Raji (cell line): ENCODE data around the gene SIAH1.
A peak's percentile ranks its signal among the peaks of the same experiment; 100 is the strongest.

ENCODE experiments used
- POLR2A ChIP-seq: IDR thresholded peaks from 2 replicates; pipeline ENCODE4 v1.6.1; 2011; ENCODE audit warnings: low read depth, low read length, control low read depth; ENCODE audit not compliant: insufficient read depth

The SIAH1 gene

DNA sequence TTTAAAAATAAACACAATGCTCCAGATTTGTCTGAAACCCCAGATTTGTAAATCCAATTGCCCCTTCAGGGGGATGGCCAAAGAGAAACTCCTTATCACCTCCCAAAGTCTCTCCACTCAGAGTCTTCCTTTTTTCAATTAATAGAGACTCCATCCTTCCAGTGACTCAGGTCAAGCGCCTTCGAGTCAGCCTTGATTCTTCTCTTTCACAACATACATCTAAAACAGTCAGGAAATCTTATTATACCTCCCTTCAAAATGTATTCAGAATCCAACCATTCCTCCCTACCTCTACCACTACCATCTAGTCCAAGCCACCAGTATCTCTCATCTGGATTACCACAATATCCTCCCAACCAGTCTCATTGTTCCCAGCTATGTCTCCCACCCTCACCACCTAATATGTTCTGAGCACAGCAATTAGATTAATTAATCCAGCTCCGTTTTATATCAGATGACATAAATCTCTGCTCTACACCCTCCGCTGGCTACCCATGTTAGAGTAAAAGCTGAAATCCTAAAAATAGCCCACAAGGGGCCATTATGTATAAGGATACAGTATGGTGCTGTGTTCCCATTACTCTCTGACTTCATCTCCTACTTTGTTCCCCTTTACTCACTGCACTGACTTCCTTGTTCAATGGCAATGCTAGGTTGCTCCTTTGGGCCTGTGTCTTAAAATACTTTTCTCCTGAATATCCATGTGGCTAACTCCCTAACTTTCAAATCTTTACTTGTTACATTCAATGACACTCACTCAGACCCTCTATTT lies 11.8 kb downstream of the SIAH1 start:
- TF ChIP-seq POLR2A, result no peak

GRCh38 chr16:48372744-48373143 lies 12.5 kb downstream of the SIAH1 start:
- TF ChIP-seq POLR2A, result no peak

DNA sequence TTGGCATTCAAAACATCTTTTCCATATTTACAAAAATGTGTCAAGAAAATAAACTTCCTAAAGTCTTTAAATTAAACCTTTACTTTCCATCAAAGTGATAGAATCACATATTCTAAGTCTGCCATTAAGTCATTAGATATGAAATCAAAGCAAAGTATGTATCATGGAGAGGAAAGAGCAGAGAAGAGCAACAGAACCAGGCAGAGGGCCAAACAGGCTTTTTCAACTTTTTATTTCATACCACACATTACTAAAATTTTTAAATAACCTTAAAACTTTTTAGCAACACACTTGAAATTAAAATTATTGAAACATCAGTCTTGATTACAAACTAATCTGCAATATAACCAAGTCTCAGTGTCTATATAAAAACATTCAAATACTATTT lies 13.8 kb downstream of the SIAH1 start:
- no peak for TF ChIP-seq POLR2A

GRCh38 chr16:48370229-48370628 lies 15.0 kb downstream of the SIAH1 start:
- no peak for TF ChIP-seq POLR2A

GRCh38 chr16:48369765-48370164 lies 15.4 kb downstream of the SIAH1 start:
- TF ChIP-seq POLR2A, result no peak

DNA sequence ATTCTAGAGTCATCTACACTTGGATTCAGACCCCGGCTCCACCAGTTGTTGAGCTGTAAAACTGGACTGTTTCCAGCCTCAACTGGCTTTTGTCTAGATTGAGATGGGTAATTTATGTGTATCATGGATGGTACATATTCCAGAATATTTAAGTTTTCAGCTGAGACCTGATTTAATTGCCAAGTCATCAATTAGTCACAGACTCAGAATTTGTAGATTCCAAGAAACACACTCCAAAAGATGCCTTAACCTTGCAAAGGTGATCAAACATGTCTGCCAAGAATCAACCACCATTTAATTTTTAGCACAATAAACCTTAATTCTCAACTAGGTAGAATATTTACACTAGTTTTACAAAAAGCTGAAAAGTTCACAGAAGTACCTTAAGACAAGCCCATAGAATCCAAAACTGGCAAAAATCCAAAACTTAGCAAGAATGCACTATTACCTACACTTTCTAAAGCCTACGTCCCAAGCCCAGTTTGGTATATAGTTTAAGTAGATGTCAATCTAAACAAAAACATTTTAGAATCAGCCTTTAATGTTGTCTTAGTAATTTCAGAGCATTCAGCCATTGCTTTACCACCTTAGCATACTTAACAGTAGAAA lies 17.7 kb downstream of the SIAH1 start:
- TF ChIP-seq POLR2A, result no peak

- peak; percentile 47; the same call in 1 of the 2 replicates for TF ChIP-seq POLR2A
These were observed 18.8 kb downstream of the SIAH1 start for GRCh38 chr16:48366165-48367093.

DNA sequence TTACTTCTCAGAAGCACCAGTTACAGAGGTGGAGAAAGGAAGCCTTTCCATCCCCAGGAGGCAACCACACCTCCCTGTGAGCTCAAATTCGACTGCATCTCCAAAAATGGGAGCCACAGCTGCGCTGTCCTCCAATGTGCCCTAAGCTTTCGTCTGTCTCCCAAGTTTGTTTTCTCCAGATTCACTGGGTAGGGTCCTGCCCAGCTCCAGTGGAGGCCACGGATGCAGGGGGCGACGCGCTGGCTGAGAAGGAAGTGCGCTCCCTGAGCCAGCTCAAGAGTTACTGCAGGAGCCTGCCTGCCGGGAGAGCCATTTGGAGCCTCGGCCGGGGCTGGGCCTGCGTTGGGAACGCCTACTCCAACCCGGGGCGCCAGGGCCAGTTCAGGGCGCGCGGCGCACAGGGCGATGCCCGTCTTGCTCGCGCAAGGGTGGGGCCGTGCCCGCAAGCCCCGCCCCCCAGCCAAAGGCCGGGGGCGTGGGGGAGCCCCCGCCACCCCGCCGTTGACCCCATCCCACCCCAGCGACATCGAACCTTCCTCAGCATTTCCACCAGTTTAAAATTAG lies 19.5 kb downstream of the SIAH1 start:
- no peak; the same call in 1 of the 2 replicates for TF ChIP-seq POLR2A

DNA sequence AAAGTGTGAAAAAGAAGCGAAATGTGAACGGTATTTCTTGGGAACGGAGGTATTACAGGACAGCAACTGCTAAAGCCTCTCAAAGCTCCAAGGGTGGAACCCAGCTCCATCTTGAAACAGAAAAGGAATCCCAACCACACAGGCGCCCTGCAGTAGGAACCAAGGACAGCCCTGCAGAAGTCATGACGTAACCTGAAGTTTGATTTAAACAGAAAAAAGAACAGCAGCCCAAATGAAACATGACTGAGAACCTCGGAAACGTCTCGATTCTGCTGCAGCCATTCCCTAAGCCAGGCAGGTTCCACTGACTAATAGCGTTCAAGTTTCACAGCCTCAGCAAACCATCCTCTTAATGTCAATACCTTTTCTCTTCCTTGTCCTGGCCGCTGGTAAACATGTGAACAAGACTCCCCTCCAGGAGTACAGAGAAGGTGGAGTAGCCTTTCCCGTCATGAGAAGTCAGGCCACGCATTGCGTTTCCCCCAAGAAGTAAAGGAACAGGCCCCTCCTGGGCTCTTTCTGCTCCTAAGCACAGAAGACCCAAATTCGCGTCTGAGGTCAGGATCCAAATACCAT lies 20.1 kb downstream of the SIAH1 start:
- TF ChIP-seq POLR2A, result no peak

DNA sequence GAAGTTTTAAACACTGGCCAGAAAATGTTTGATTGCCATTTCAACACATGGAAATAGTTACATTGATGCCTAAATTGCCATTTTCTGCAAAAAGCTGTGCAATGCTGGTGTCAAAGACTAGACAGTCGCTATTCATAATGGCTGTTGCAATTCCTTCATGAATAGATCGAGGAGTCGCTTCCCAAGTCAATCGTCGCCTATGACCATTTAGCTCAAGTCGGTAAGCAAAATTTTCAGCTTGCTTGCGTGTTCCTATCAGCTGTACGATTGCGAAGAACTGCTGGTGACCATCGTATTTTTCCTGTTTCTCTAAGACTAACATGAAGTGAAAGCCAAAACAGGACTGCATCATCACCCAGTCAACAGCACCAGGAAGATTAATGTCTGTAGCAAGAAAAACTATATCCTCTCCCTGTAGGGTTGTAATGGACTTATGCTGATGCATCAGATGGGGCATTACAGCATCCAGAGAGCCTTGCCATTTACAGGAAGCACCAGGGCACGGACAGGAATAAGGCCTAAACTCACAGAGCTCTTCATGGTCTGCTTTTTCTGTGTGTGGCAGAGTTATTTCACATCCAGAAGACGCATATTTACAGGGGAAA lies 23.6 kb downstream of the SIAH1 start:
- no peak for TF ChIP-seq POLR2A

- TF ChIP-seq POLR2A, result no peak
These were observed 24.2 kb downstream of the SIAH1 start for GRCh38 chr16:48361012-48361411.

DNA sequence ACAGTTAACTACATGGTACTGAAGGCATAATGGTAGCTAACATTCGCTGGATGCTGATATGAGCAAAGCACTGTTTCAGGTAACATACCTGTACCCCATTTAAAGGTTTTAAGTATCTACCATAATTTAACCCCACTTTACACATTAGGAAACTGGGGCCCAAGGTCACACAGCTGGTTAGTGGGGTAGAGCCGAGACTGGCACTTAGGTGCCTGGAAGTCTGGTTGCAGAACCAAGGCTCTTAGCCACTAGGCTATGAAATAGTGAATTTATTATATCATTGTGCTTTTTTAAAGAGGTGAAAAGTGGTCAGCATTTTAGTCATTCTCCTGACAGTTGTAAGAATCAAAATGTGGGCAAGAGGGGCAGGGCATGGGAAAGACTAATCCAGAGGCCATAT lies 25.2 kb downstream of the SIAH1 start:
- TF ChIP-seq POLR2A, result no peak

DNA sequence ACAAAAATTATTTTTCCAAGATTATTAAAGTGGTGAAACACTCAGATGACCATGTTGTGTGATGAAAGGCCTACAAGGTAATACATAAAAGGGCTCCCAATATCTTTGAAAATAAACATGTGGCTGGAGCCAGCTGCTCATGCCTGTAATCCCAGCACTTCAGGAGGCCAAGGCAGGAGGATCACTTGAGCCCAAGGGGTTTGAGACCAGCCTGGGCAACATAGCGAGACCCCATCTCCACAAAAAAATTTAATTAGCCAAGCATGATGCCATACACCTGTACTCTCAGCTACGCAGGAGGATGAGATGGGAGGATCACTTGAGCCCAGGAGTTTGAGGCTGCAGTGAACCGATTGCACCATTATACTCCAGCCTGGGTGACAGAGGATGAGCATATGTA lies 26.8 kb downstream of the SIAH1 start:
- no peak for TF ChIP-seq POLR2A

- TF ChIP-seq POLR2A, result no peak
These were observed 28.4 kb downstream of the SIAH1 start for GRCh38 chr16:48356633-48357376.
